Ammon's horn (tissue), 1 donor: ENCODE measurements around the gene KCNAB2.

Experiments
- DNase-seq: peaks from one replicate; pipeline ENCODE4 v3.0.0-alpha.2; 2016; ENCODE audit warnings: low spot score

Gene KCNAB2

GRCh38 chr1:6110326-6110725 is 64.6 kb downstream of the KCNAB2 start:
- DNase-seq, result no peak

- DNase-seq, result no peak
These were observed 65.9 kb downstream of the KCNAB2 start for GRCh38 chr1:6111571-6111970.

GRCh38 chr1:6111991-6112689 is 66.5 kb downstream of the KCNAB2 start:
- no peak for DNase-seq

- DNase-seq, result no peak
These were observed 67.0 kb downstream of the KCNAB2 start for GRCh38 chr1:6112690-6113005.

- DNase-seq, result no peak
These were observed 67.4 kb downstream of the KCNAB2 start for GRCh38 chr1:6113116-6113515.

GRCh38 chr1:6113745-6114144 is 68.1 kb downstream of the KCNAB2 start:
- DNase-seq, result no peak

GRCh38 chr1:6116137-6116536 is 70.4 kb downstream of the KCNAB2 start:
- DNase-seq, result no peak

- no peak for DNase-seq
These were observed 71.4 kb downstream of the KCNAB2 start for GRCh38 chr1:6117064-6117463.

- DNase-seq, result no peak
These were observed 71.9 kb downstream of the KCNAB2 start for GRCh38 chr1:6117624-6118023.

GRCh38 chr1:6118415-6118814 is 72.7 kb downstream of the KCNAB2 start:
- DNase-seq, result no peak

GRCh38 chr1:6121021-6121421 is 75.3 kb downstream of the KCNAB2 start:
- DNase-seq, result no peak

- DNase-seq, result no peak
These were observed 76.1 kb downstream of the KCNAB2 start for GRCh38 chr1:6121651-6122370.

GRCh38 chr1:6123083-6123482 is 77.4 kb downstream of the KCNAB2 start:
- DNase-seq, result peak; percentile 69

- no peak for DNase-seq
These were observed 78.1 kb downstream of the KCNAB2 start for GRCh38 chr1:6123816-6124215.

- DNase-seq, result no peak
These were observed 78.7 kb downstream of the KCNAB2 start for GRCh38 chr1:6124341-6124740.

- DNase-seq, result no peak
These were observed 79.2 kb downstream of the KCNAB2 start for GRCh38 chr1:6124746-6125365.

GRCh38 chr1:6125366-6125765 is 79.7 kb downstream of the KCNAB2 start:
- DNase-seq, result no peak

GRCh38 chr1:6126028-6126427 is 80.3 kb downstream of the KCNAB2 start:
- DNase-seq, result no peak

- no peak for DNase-seq
These were observed 80.9 kb downstream of the KCNAB2 start for GRCh38 chr1:6126521-6127067.

- peak; percentile 62 for DNase-seq
These were observed 82.0 kb downstream of the KCNAB2 start for GRCh38 chr1:6127587-6128163.

- DNase-seq, result no peak
These were observed 82.8 kb downstream of the KCNAB2 start for GRCh38 chr1:6128276-6129081.

GRCh38 chr1:6129313-6129712 is 83.6 kb downstream of the KCNAB2 start:
- no peak for DNase-seq
